MM.1S (cell line): ENCODE results near the gene BSDC1.

Source experiments
- DNase-seq: peaks from one replicate; pipeline ENCODE4 v3.0.0-alpha.2; 2015
- H2AFZ ChIP-seq: fragments of 300-600 bp; sonication (generic); 2 replicates; pipeline ENCODE4 v1.6.0; 2016; ENCODE audit warnings: antibody characterized with exemption, low read length
- H3F3A ChIP-seq: fragments of 300-600 bp; sonication (generic); 2 replicates; pipeline ENCODE4 v1.6.1; 2016; ENCODE audit warnings: mild to moderate bottlenecking, antibody characterized with exemption, low read length, moderate library complexity, mixed read lengths; ENCODE audit not compliant: insufficient read depth
- H3K27ac ChIP-seq: fragments of 300-600 bp; sonication (generic); 2 replicates; pipeline ENCODE4 v1.5.1; 2016; ENCODE audit warnings: mild to moderate bottlenecking, low read length
- H3K27me3 ChIP-seq: fragments of 300-600 bp; sonication (generic); replicated peaks from 2 replicates; pipeline ENCODE4 v1.6.0; 2016; ENCODE audit warnings: low read length; ENCODE audit not compliant: insufficient read depth
- H3K36me3 ChIP-seq: fragments of 300-600 bp; sonication (generic); replicated peaks from 2 replicates; pipeline ENCODE4 v1.6.1; 2016; ENCODE audit warnings: mild to moderate bottlenecking, low read length, mixed read lengths; ENCODE audit not compliant: insufficient read depth
- H3K4me1 ChIP-seq: fragments of 300-600 bp; sonication (generic); 2 replicates; pipeline ENCODE4 v1.6.1; 2016; ENCODE audit warnings: low read length, mixed read lengths
- H3K4me2 ChIP-seq: fragments of 300-600 bp; sonication (generic); 2 replicates; pipeline ENCODE4 v1.6.0; 2016; ENCODE audit warnings: low read depth, low read length
- H3K4me3 ChIP-seq: fragments of 300-600 bp; sonication (generic); 2 replicates; pipeline ENCODE4 v1.5.1; 2016; ENCODE audit warnings: low read length, mixed read lengths
- H3K79me2 ChIP-seq: fragments of 300-600 bp; sonication (generic); 2 replicates; pipeline ENCODE4 v1.6.1; 2016; ENCODE audit warnings: mixed run types, low read length, mixed read lengths
- H3K9ac ChIP-seq: fragments of 300-600 bp; sonication (generic); 2 replicates; pipeline ENCODE4 v1.6.1; 2016; ENCODE audit warnings: low read length, mixed read lengths
- H3K9me2 ChIP-seq: fragments of 300-600 bp; sonication (generic); replicated peaks from 2 replicates; pipeline ENCODE4 v1.6.1; 2016; ENCODE audit warnings: mild to moderate bottlenecking, low read length, mixed read lengths; ENCODE audit not compliant: insufficient read depth
- H3K9me3 ChIP-seq: fragments of 300-600 bp; sonication (generic); replicated peaks from 2 replicates; pipeline ENCODE4 v1.6.1; 2016; ENCODE audit warnings: mild to moderate bottlenecking, low read length, mixed read lengths; ENCODE audit not compliant: insufficient read depth
- H4K20me1 ChIP-seq: fragments of 300-600 bp; sonication (generic); 2 replicates; pipeline ENCODE4 v1.6.1; 2016; ENCODE audit warnings: mild to moderate bottlenecking, low read length, moderate library complexity, mixed read lengths; ENCODE audit not compliant: insufficient read depth
- EZH2 ChIP-seq: fragments of 300-600 bp; sonication (generic); optimal IDR thresholded peaks from 2 replicates; pipeline ENCODE3; 2017; ENCODE audit warnings: low read depth, mild to moderate bottlenecking, antibody characterized with exemption, low read length, mixed read lengths
- EZH2phosphoT487 ChIP-seq: fragments of 300-600 bp; sonication (generic); IDR thresholded peaks from 2 replicates; pipeline ENCODE4 v1.6.1; 2018; ENCODE audit warnings: antibody characterized with exemption, low read length
- TF ChIP-seq, protein P1 (sequence below): fragments of 300-600 bp; sonication (generic); IDR thresholded peaks from 2 replicates; pipeline ENCODE4 v1.5.1; 2016; ENCODE audit warnings: antibody characterized with exemption, low read length, mixed read lengths

The BSDC1 gene

DNA sequence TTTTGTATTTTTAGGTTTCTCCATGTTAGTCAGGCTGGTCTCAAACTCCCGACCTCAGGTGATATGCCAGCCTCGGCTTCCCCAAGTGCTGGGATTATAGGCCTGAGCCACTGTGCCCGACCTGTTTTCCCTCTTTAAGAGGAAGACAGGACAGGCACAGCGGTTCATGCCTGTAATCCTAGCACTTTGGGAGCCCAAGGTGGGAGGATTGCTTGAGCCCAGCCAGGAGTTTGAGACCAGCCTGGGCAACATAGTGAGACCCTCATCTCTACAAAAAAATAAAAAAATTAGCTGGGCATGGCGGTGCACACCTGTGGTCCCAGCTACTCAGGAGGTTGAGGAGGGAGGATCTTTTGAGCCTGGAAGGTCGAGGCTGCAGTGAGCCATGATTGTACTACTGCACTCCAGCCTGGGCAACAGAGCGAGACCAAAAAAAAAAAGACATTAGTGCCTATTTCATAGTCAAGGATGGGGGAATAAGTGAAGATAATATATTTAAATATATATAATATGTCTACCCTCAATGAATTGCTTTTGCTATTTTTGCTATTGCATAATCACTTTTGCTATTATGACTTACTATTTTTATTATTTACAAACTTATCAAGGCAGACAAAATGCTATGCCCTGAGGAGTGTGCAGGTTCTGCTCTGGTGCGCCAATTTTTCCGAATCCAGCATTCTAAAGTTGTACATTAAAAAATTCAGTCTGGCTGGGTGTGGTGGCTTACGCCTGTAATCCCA, 75.9 kb downstream of the BSDC1 start:
- Histone ChIP-seq H4K20me1 (0 out of 2 replicates have a peak, but pooled peaks cover 4% of the 10 kb centered on the region), H3K4me1 (peaks cover 13% of the 10 kb centered on the region), H2AFZ (no peak overlapping the region), H3K27me3 (no peaks in the 10 kb centered on the region), H3K79me2 (peaks cover 54% of the 10 kb centered on the region), H3K4me3 (no peak overlapping the region), H3K4me2 (no peak overlapping the region), H3K9me3 (no peaks in the 10 kb centered on the region), H3K9ac (no peak overlapping the region), H3K9me2 (no peaks in the 10 kb centered on the region), H3K36me3 (no peaks in the 10 kb centered on the region), H3K27ac (no peak overlapping the region), H3F3A (0 out of 2 replicates have a peak, but pooled peaks cover 3% of the 10 kb centered on the region)
- DNase-seq: no peak
- TF ChIP-seq, protein P1, sequence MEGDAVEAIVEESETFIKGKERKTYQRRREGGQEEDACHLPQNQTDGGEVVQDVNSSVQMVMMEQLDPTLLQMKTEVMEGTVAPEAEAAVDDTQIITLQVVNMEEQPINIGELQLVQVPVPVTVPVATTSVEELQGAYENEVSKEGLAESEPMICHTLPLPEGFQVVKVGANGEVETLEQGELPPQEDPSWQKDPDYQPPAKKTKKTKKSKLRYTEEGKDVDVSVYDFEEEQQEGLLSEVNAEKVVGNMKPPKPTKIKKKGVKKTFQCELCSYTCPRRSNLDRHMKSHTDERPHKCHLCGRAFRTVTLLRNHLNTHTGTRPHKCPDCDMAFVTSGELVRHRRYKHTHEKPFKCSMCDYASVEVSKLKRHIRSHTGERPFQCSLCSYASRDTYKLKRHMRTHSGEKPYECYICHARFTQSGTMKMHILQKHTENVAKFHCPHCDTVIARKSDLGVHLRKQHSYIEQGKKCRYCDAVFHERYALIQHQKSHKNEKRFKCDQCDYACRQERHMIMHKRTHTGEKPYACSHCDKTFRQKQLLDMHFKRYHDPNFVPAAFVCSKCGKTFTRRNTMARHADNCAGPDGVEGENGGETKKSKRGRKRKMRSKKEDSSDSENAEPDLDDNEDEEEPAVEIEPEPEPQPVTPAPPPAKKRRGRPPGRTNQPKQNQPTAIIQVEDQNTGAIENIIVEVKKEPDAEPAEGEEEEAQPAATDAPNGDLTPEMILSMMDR: no peak
- TF ChIP-seq EZH2 (no peak), EZH2phosphoT487 (no peak)

- DNase-seq: no peak
- no peak overlapping the region for H3K4me3 ChIP-seq
- no peaks in the 10 kb centered on the region for H3K36me3 ChIP-seq
- peaks cover 8% of the 10 kb centered on the region for H3K4me1 ChIP-seq
- H3K9me3 ChIP-seq: no peaks in the 10 kb centered on the region
- no peaks in the 10 kb centered on the region for H3K9me2 ChIP-seq
- H4K20me1 ChIP-seq: 0 out of 2 replicates have a peak, but pooled peaks cover 4% of the 10 kb centered on the region
- no peak overlapping the region for H2AFZ ChIP-seq
- H3K9ac ChIP-seq: no peak overlapping the region
- H3K27ac ChIP-seq: no peak overlapping the region
- no peaks in the 10 kb centered on the region for H3F3A ChIP-seq
- no peaks in the 10 kb centered on the region for H3K27me3 ChIP-seq
- H3K4me2 ChIP-seq: no peak overlapping the region
- H3K79me2 ChIP-seq: peaks cover 61% of the 10 kb centered on the region
- TF ChIP-seq EZH2phosphoT487 (no peak), EZH2 (no peak)
- TF ChIP-seq, protein P1: no peak
Observed at GRCh38 chr1:32316903-32317277, 77.4 kb downstream of the BSDC1 start.
